Measurements from ENCODE around the gene RGS1.

RGS1 gene

GRCh38 chr1:192627901-192628300, 52.3 kb downstream of the RGS1 start:
- DNase-seq, result no peak

- no peak for DNase-seq
Measured at GRCh38 chr1:192628396-192629057, 53.0 kb downstream of the RGS1 start.

- no peak for DNase-seq
Measured at GRCh38 chr1:192629612-192630011, 54.0 kb downstream of the RGS1 start.

Data from DMS 273 treated with DMSO at 0.1 percent for 48 hours (cell line).